ENCODE data around the gene PRKCSH.
"Not testable (repeated sequence)": the region's sequence is repeated elsewhere in the genome, so short reads cannot be mapped to it uniquely, and the experiment has no call there.

GRCh38 chr19:11475343-11475742 lies 39.9 kb downstream of the PRKCSH start:
- TF ChIP-seq, protein P1, sequence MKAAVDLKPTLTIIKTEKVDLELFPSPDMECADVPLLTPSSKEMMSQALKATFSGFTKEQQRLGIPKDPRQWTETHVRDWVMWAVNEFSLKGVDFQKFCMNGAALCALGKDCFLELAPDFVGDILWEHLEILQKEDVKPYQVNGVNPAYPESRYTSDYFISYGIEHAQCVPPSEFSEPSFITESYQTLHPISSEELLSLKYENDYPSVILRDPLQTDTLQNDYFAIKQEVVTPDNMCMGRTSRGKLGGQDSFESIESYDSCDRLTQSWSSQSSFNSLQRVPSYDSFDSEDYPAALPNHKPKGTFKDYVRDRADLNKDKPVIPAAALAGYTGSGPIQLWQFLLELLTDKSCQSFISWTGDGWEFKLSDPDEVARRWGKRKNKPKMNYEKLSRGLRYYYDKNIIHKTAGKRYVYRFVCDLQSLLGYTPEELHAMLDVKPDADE (IDR thresholded peaks at IDR 0.05), result not testable (repeated sequence)
- not testable (repeated sequence) for TF ChIP-seq POLR2AphosphoS5 (IDR thresholded peaks at IDR 0.05; ENCODE audit: low read depth); CREB1 (CRISPR knock-in tag; IDR thresholded peaks at IDR 0.05; ENCODE audit: low read depth); EZH2 (IDR thresholded peaks at IDR 0.05; ENCODE audit: low read depth, unreplicated experiment); EZH2phosphoT487 (IDR thresholded peaks at IDR 0.05; ENCODE audit: unreplicated experiment); JUNB (IDR thresholded peaks at IDR 0.05; ENCODE audit: unreplicated experiment); ZNF462 (CRISPR knock-in tag; IDR thresholded peaks at IDR 0.05); ZNF331 (CRISPR knock-in tag; IDR thresholded peaks at IDR 0.05; ENCODE audit: low read depth); ZNF114 (CRISPR knock-in tag; IDR thresholded peaks at IDR 0.05); NANOG (IDR thresholded peaks at IDR 0.05; ENCODE audit: borderline replicate concordance)
- TF ChIP-seq, protein P2, sequence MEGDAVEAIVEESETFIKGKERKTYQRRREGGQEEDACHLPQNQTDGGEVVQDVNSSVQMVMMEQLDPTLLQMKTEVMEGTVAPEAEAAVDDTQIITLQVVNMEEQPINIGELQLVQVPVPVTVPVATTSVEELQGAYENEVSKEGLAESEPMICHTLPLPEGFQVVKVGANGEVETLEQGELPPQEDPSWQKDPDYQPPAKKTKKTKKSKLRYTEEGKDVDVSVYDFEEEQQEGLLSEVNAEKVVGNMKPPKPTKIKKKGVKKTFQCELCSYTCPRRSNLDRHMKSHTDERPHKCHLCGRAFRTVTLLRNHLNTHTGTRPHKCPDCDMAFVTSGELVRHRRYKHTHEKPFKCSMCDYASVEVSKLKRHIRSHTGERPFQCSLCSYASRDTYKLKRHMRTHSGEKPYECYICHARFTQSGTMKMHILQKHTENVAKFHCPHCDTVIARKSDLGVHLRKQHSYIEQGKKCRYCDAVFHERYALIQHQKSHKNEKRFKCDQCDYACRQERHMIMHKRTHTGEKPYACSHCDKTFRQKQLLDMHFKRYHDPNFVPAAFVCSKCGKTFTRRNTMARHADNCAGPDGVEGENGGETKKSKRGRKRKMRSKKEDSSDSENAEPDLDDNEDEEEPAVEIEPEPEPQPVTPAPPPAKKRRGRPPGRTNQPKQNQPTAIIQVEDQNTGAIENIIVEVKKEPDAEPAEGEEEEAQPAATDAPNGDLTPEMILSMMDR (conservative IDR thresholded peaks at IDR 0.05; ENCODE audit: low read depth in 2 of 2), result not testable (repeated sequence)
- TF ChIP-seq, protein P3, sequence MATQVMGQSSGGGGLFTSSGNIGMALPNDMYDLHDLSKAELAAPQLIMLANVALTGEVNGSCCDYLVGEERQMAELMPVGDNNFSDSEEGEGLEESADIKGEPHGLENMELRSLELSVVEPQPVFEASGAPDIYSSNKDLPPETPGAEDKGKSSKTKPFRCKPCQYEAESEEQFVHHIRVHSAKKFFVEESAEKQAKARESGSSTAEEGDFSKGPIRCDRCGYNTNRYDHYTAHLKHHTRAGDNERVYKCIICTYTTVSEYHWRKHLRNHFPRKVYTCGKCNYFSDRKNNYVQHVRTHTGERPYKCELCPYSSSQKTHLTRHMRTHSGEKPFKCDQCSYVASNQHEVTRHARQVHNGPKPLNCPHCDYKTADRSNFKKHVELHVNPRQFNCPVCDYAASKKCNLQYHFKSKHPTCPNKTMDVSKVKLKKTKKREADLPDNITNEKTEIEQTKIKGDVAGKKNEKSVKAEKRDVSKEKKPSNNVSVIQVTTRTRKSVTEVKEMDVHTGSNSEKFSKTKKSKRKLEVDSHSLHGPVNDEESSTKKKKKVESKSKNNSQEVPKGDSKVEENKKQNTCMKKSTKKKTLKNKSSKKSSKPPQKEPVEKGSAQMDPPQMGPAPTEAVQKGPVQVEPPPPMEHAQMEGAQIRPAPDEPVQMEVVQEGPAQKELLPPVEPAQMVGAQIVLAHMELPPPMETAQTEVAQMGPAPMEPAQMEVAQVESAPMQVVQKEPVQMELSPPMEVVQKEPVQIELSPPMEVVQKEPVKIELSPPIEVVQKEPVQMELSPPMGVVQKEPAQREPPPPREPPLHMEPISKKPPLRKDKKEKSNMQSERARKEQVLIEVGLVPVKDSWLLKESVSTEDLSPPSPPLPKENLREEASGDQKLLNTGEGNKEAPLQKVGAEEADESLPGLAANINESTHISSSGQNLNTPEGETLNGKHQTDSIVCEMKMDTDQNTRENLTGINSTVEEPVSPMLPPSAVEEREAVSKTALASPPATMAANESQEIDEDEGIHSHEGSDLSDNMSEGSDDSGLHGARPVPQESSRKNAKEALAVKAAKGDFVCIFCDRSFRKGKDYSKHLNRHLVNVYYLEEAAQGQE (IDR thresholded peaks at IDR 0.05; ENCODE audit: unreplicated experiment), result not testable (repeated sequence)

Data from GM23338 (cell line).